A549 (cell line): ENCODE results near the gene SLC25A28. TPM values are rescaled to one million over a fixed set of nuclear protein-coding genes. Genes with fewer than 3 reads are reported as not detected.

Source experiments
- ATAC-seq, 2 experiments: fragments of 200-7000 bp in 1 of 2; fragments of >200 bp in 1 of 2; cut with Nextera tagmentation in 1 of 2; cut with Tn5 transposase in 1 of 2; 3 replicates each; pipeline versions ENCODE4 v1.8.0 to v1.9.1; 2018 to 2020; ENCODE audit warnings: mild to moderate bottlenecking in 1 of 2, moderate library complexity in 1 of 2
- CTCF ChIA-PET: fragments of 300-600 bp; sonication (Branson Sonifier 250); formaldehyde crosslinking; extraction: SDS; loops from one replicate; lab custom pipeline; 2021; ENCODE audit warnings: antibody characterized with exemption, inconsistent platforms; lab: Yijun Ruan, JAX
- POLR2A ChIA-PET: fragments of 350-600 bp; formaldehyde crosslinking; extraction: SDS; loops from one replicate; lab custom pipeline; 2021; ENCODE audit warnings: antibody characterized with exemption, inconsistent platforms; lab: Yijun Ruan, JAX
- DNase-seq, 2 experiments: peaks; one replicate each; pipeline versions ENCODE4 v3.0.0 to v3.0.0-alpha.2; 2011 to 2016; ENCODE audit warnings: low read depth in 1 of 2, low spot score in 1 of 2
- FAIRE-seq: peaks from 2 replicates; lab custom pipeline; 2011; peaks lifted over from hg19 to GRCh38; lab: Jason Lieb, UNC
- H3K27ac ChIP-seq, 2 experiments: fragments of >200 bp; sonication (Bioruptor Twin); formaldehyde crosslinking; 3 replicates each; pipeline ENCODE4 v1.5.1; 2016 to 2017
- H3K4me1 ChIP-seq: fragments of >200 bp; sonication (Bioruptor Twin); formaldehyde crosslinking; 3 replicates; pipeline ENCODE4 v1.6.1; 2016
- H3K4me2 ChIP-seq: fragments of >200 bp; sonication (Bioruptor Twin); formaldehyde crosslinking; 3 replicates; pipeline ENCODE4 v1.6.1; 2016
- H3K4me3 ChIP-seq: fragments of >200 bp; sonication (Bioruptor Twin); formaldehyde crosslinking; 3 replicates; pipeline ENCODE4 v1.5.1; 2016
- H3K9me3 ChIP-seq: fragments of >200 bp; sonication (Bioruptor Twin); formaldehyde crosslinking; 3 replicates; pipeline ENCODE4 v1.6.1; 2016
- EHF ChIP-seq: fragments of 250-450 bp; sonication (Bioruptor Pico); IDR thresholded peaks from 2 replicates; pipeline ENCODE4 v1.5.0; 2020; ENCODE audit warnings: mild to moderate bottlenecking
- EHMT2 ChIP-seq: fragments of 200-600 bp; sonication (generic); IDR thresholded peaks from 2 replicates; pipeline ENCODE4 v1.6.1; 2016; ENCODE audit warnings: antibody characterized with exemption, low read depth, mild to moderate bottlenecking, moderate library complexity
- FOXS1 ChIP-seq: fragments of 250-450 bp; sonication (Bioruptor Pico); IDR thresholded peaks from 2 replicates; pipeline ENCODE4 v1.5.0; 2020; ENCODE audit warnings: mild to moderate bottlenecking, moderate library complexity
- HDAC2 ChIP-seq: fragments of 200-600 bp; sonication (generic); IDR thresholded peaks from 2 replicates; pipeline ENCODE4 v1.6.1; 2016
- HEYL ChIP-seq: fragments of 250-450 bp; sonication (Bioruptor Pico); IDR thresholded peaks from 2 replicates; pipeline ENCODE4 v1.8.0; 2021; ENCODE audit warnings: mild to moderate bottlenecking, moderate library complexity
- HOXA7 ChIP-seq: fragments of 250-450 bp; sonication (Bioruptor Pico); IDR thresholded peaks from 2 replicates; pipeline ENCODE4 v1.5.0; 2020; ENCODE audit warnings: mild to moderate bottlenecking, moderate library complexity
- JUN ChIP-seq, 2 experiments: fragments of >200 bp; sonication (Bioruptor Twin); formaldehyde crosslinking; IDR thresholded peaks; 2 replicates in 1 of 2; 3 replicates in 1 of 2; pipeline ENCODE4 v1.6.1; 2016 to 2017
- JUNB ChIP-seq: fragments of >200 bp; sonication (Bioruptor Twin); formaldehyde crosslinking; IDR thresholded peaks from 2 replicates; pipeline ENCODE4 v1.6.1; 2016
- MAFK ChIP-seq: fragments of 450-650 bp; IDR thresholded peaks from 2 replicates; pipeline ENCODE4 v1.6.1; 2014; ENCODE audit not compliant: partially characterized antibody
- MAZ ChIP-seq: fragments of 150-350 bp; IDR thresholded peaks from 2 replicates; pipeline ENCODE4 v1.6.1; 2014; ENCODE audit warnings: antibody characterized with exemption, low read depth, low read length, borderline replicate concordance
- MYC ChIP-seq: IDR thresholded peaks from 2 replicates; pipeline ENCODE4 v1.6.1; 2012; ENCODE audit warnings: mild to moderate bottlenecking, inconsistent platforms, low read length, improper control_type of control experiment, borderline replicate concordance
- NFE2L2 ChIP-seq: fragments of 150-350 bp; conservative IDR thresholded peaks from 2 replicates; pipeline ENCODE4 v1.6.1; 2014; ENCODE audit warnings: low read length
- RAD21 ChIP-seq, 2 experiments: fragments of >200 bp in 1 of 2; sonication (Bioruptor Twin) in 1 of 2; formaldehyde crosslinking in 1 of 2; IDR thresholded peaks in 1 of 2; conservative IDR thresholded peaks in 1 of 2; 2 replicates in 1 of 2; 3 replicates in 1 of 2; pipeline ENCODE4 v1.6.1; 2012 to 2018; ENCODE audit warnings: inconsistent platforms in 1 of 2
- RFX5 ChIP-seq: fragments of 450-650 bp; IDR thresholded peaks from 2 replicates; pipeline ENCODE4 v1.7.1; 2014; ENCODE audit warnings: antibody characterized with exemption, mild to moderate bottlenecking, moderate library complexity
- RNF2 ChIP-seq: fragments of 200-600 bp; sonication (generic); IDR thresholded peaks from 2 replicates; pipeline ENCODE4 v1.6.1; 2016; ENCODE audit warnings: low read depth, mild to moderate bottlenecking, antibody characterized with exemption, moderate library complexity, borderline replicate concordance
- SMC3 ChIP-seq: fragments of >200 bp; sonication (Bioruptor Twin); formaldehyde crosslinking; IDR thresholded peaks from 3 replicates; pipeline ENCODE4 v1.6.1; 2018; ENCODE audit warnings: inconsistent platforms
- ZNF302 ChIP-seq: fragments of 250-450 bp; sonication (Bioruptor Pico); IDR thresholded peaks from 2 replicates; pipeline ENCODE4 v1.9.0; 2021; ENCODE audit warnings: inconsistent platforms, mild to moderate bottlenecking, moderate library complexity
- WGBS: methylation state at CpG from one replicate; pipeline ENCODE4 v1.1.6; 2017; ENCODE audit errors: missing lambda C conversion rate; 5-methylcytosine and 5-hydroxymethylcytosine counted together
- polyA plus RNA-seq, 4 experiments: library from polyadenylated mRNA; depleted of rRNA in 3 of 4; stranded (reverse); fragments of >200 nt; fragmentation: RNase III in 1 of 4; extraction: RNeasy Plus Mini Kit Qiagen cat#74134 plus additional on column Dnase treatment in 1 of 4; gene quantifications; 2 replicates in 3 of 4; 3 replicates in 1 of 4; pipeline ENCODE4 v1.2.3, GENCODE V29; 2011 to 2017
- TF ChIP-seq, protein P1 (sequence below): IDR thresholded peaks from 2 replicates; pipeline ENCODE4 v1.6.1; 2012
- TF ChIP-seq, protein P2 (sequence below): fragments of 250-450 bp; sonication (Bioruptor Pico); IDR thresholded peaks from 2 replicates; pipeline ENCODE4 v1.5.0; 2021; ENCODE audit warnings: mild to moderate bottlenecking, moderate library complexity, borderline replicate concordance
- TF ChIP-seq, protein P3 (sequence below): fragments of 250-450 bp; sonication (Bioruptor Pico); IDR thresholded peaks from 2 replicates; pipeline ENCODE4 v1.5.0; 2020; ENCODE audit warnings: low read depth, mild to moderate bottlenecking, moderate library complexity
- TF ChIP-seq, protein P4 (sequence below): IDR thresholded peaks from 2 replicates; pipeline ENCODE4 v1.6.1; 2012; ENCODE audit warnings: low read depth, borderline replicate concordance
- TF ChIP-seq, protein P5 (sequence below): fragments of >200 bp; sonication (Bioruptor Twin); formaldehyde crosslinking; IDR thresholded peaks from 3 replicates; pipeline ENCODE4 v1.5.1; 2016
- TF ChIP-seq, protein P6 (sequence below): fragments of 450-650 bp; IDR thresholded peaks from 2 replicates; pipeline ENCODE4 v1.6.1; 2014; ENCODE audit warnings: antibody characterized with exemption

The SLC25A28 gene
- polyA plus RNA-seq, 2 of the 4 experiments (the other 2 are of a cell fraction), result 21.4 to 24.1 TPM

DNA sequence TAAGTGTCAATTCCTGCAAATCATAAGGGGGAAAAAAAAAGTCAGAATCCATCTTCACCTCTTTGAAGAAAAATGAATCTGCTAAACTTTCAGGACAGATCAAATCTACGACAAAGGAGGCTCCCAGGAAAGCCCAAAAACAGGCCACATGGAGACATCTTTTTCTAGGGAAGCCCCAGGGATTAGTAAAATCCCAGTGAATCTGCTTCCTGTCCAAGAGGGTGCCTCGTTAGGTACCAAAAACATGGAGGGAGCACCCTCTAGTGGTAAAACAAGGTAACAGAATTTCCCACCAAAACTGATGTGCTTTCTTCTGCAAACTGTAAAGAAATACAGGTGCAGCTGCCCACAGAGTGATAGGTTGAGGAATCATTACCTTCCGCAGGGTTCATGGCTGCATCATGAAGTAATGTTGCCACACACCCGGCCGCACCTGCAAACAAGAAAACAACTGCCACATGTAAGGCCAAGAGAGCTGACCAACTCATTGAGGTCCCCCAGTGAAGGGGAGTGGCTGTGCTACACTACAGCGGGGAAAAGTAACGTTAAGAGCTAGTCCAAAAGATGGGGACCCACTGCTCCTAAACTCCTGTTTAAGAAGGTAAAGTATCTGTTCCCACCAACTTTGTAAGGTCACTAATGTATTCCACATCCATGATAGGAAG is 7.9 kb downstream of the SLC25A28 start:
- Histone ChIP-seq H3K9me3 (no peaks in the 10 kb centered on the region), H3K4me3 (no peak overlapping the region), H3K4me2 (no peak overlapping the region), H3K27ac (no peak overlapping the region), H3K4me1 (peaks cover 4% of the 10 kb centered on the region; the same call in 2 of the 3 replicates)
- ChIA-PET POLR2A (interaction anchor here (1.2 to 2.0 kb wide), 2 partner anchors 8 to 9 kb away, joined by 3 to 5 read pairs; partner anchors contain the start of gene SLC25A28), CTCF (interaction anchor here (0.7 to 18.1 kb wide), 53 partner anchors 10 to 1144 kb away, joined by 3 to 260 read pairs (median 4); partner anchors contain the start of gene GOT1)
- ATAC-seq (peak; percentile 87 to 90), DNase-seq (peak; percentile 68 to 77), FAIRE-seq (no peak)
- WGBS, result 21% methylated on average over 7 of the region's 7 CpGs
- peak; percentile 88 for TF ChIP-seq RAD21 (conservative IDR thresholded peaks at IDR 0.05 in 1 of 2, IDR thresholded peaks at IDR 0.05 in 1 of 2)
- peak; percentile 84 for TF ChIP-seq SMC3
- TF ChIP-seq JUN (IDR thresholded peaks at IDR 0.05), result no peak
- no peak for TF ChIP-seq EHMT2
- TF ChIP-seq, protein P1, sequence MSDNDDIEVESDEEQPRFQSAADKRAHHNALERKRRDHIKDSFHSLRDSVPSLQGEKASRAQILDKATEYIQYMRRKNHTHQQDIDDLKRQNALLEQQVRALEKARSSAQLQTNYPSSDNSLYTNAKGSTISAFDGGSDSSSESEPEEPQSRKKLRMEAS, result peak; percentile 44; the same call in 1 of the 2 replicates
- TF ChIP-seq, protein P2, sequence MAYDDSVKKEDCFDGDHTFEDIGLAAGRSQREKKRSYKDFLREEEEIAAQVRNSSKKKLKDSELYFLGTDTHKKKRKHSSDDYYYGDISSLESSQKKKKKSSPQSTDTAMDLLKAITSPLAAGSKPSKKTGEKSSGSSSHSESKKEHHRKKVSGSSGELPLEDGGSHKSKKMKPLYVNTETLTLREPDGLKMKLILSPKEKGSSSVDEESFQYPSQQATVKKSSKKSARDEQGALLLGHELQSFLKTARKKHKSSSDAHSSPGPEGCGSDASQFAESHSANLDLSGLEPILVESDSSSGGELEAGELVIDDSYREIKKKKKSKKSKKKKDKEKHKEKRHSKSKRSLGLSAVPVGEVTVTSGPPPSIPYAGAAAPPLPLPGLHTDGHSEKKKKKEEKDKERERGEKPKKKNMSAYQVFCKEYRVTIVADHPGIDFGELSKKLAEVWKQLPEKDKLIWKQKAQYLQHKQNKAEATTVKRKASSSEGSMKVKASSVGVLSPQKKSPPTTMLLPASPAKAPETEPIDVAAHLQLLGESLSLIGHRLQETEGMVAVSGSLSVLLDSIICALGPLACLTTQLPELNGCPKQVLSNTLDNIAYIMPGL, result no peak
- TF ChIP-seq, protein P3, sequence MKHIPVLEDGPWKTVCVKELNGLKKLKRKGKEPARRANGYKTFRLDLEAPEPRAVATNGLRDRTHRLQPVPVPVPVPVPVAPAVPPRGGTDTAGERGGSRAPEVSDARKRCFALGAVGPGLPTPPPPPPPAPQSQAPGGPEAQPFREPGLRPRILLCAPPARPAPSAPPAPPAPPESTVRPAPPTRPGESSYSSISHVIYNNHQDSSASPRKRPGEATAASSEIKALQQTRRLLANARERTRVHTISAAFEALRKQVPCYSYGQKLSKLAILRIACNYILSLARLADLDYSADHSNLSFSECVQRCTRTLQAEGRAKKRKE (CRISPR knock-in tag), result no peak
- TF ChIP-seq, protein P4, sequence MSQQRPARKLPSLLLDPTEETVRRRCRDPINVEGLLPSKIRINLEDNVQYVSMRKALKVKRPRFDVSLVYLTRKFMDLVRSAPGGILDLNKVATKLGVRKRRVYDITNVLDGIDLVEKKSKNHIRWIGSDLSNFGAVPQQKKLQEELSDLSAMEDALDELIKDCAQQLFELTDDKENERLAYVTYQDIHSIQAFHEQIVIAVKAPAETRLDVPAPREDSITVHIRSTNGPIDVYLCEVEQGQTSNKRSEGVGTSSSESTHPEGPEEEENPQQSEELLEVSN, result no peak
- TF ChIP-seq, protein P5, sequence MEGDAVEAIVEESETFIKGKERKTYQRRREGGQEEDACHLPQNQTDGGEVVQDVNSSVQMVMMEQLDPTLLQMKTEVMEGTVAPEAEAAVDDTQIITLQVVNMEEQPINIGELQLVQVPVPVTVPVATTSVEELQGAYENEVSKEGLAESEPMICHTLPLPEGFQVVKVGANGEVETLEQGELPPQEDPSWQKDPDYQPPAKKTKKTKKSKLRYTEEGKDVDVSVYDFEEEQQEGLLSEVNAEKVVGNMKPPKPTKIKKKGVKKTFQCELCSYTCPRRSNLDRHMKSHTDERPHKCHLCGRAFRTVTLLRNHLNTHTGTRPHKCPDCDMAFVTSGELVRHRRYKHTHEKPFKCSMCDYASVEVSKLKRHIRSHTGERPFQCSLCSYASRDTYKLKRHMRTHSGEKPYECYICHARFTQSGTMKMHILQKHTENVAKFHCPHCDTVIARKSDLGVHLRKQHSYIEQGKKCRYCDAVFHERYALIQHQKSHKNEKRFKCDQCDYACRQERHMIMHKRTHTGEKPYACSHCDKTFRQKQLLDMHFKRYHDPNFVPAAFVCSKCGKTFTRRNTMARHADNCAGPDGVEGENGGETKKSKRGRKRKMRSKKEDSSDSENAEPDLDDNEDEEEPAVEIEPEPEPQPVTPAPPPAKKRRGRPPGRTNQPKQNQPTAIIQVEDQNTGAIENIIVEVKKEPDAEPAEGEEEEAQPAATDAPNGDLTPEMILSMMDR, result peak; percentile 91

DNA sequence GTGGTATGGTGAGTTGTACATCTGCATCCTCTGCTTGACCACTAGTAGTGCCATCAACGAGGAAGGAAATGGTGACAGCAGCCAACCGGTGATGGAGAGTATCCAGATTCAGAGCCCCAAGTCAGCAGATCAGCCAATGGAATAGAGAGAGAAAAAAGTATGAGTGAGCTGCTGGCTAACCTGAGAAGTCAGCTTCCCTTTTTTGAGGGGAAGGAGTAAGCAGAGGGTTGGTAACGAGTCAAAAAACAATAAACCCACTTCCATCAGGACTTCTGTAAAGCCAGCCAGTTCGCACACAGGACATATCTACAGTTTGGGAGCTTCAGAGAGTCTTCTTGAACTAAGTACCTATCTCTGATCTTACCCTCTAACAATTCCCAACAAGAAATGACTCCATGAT is 8.9 kb downstream of the SLC25A28 start:
- WGBS, result 85% methylated on average over 4 of the region's 4 CpGs
- Histone ChIP-seq H3K9me3 (no peaks in the 10 kb centered on the region), H3K4me1 (no peaks in the 10 kb centered on the region)
- ATAC-seq, result no peak
- FAIRE-seq, result no peak
- no peak for TF ChIP-seq RFX5
- TF ChIP-seq ZNF302 (CRISPR knock-in tag), result no peak
- no peak for TF ChIP-seq HEYL
- TF ChIP-seq, all 56 proteins: peak for 0
- no peak overlapping the region for H3K27ac ChIP-seq
- POLR2A ChIA-PET, result interaction anchor here (1.2 to 2.0 kb wide), 2 partner anchors 9 to 10 kb away, joined by 3 to 5 read pairs; partner anchors contain the start of gene SLC25A28
- CTCF ChIA-PET, result interaction anchor here (0.6 to 18.1 kb wide), 38 partner anchors 9 to 1143 kb away, joined by 3 to 260 read pairs (median 5); partner anchors contain the start of gene GOT1
- DNase-seq, result no peak
- no peak overlapping the region for H3K4me3 ChIP-seq
- no peak overlapping the region for H3K4me2 ChIP-seq

DNA sequence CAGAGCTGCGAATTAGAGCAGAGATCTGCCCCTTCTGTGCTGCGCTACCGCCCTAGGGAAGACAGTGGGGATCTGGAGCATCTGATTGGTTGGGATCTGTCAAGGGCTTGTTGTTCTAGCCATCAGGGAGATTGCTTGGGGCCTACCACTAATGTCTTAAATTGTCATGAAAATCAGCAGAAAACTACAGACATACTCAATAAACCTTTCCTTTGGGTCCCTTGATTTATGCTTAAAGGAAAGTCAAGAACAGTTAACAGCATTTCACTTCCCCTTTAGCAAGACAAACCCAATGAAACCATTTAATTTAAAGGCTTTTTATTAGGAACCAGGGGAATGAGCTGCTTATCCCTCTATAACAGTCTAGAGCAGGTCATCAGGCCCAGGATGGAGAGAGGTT is 10.0 kb downstream of the SLC25A28 start:
- 86% methylated on average over 3 of the region's 3 CpGs for WGBS
- DNase-seq (no peak), FAIRE-seq (no peak), ATAC-seq (no peak)
- H3K27ac ChIP-seq, result no peak overlapping the region
- ChIA-PET POLR2A (no interaction called here), CTCF (interaction anchor here (5.3 to 18.1 kb wide), 3 partner anchors 51 to 217 kb away, joined by 53 to 260 read pairs (median 104); partner anchors contain the start of gene GOT1)
- no peak overlapping the region for H3K4me2 ChIP-seq
- TF ChIP-seq NFE2L2, result no peak
- TF ChIP-seq, protein P4, result no peak
- no peak for TF ChIP-seq MYC
- no peak for TF ChIP-seq FOXS1 (CRISPR knock-in tag)
- no peak for TF ChIP-seq JUNB
- no peak for TF ChIP-seq MAZ
- TF ChIP-seq HDAC2, result no peak
- TF ChIP-seq, protein P6, sequence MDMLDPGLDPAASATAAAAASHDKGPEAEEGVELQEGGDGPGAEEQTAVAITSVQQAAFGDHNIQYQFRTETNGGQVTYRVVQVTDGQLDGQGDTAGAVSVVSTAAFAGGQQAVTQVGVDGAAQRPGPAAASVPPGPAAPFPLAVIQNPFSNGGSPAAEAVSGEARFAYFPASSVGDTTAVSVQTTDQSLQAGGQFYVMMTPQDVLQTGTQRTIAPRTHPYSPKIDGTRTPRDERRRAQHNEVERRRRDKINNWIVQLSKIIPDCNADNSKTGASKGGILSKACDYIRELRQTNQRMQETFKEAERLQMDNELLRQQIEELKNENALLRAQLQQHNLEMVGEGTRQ, result no peak
- TF ChIP-seq RNF2, result no peak
- no peak for TF ChIP-seq EHF (CRISPR knock-in tag)
- no peak for TF ChIP-seq MAFK
- TF ChIP-seq HOXA7 (CRISPR knock-in tag), result no peak
- no peak overlapping the region for H3K4me3 ChIP-seq
- no peaks in the 10 kb centered on the region for H3K9me3 ChIP-seq
- H3K4me1 ChIP-seq, result no peaks in the 10 kb centered on the region
